Endometrial microvascular endothelial cells (primary cell): ENCODE measurements around the gene SLIT1. TPM values are rescaled to one million over a fixed set of nuclear protein-coding genes. Genes with fewer than 3 reads are reported as not detected.

ENCODE experiments used
- in situ Hi-C: cut with HindIII; loops from 2 replicates; pipeline ENCODE4 v1.10.0; 2017; ENCODE audit warnings: low sequenced_read_pairs, low pct_unique_long_range_greater_than_20kb; ENCODE audit errors: inconsistent ontology term
- total RNA-seq: library from RNA; depleted of rRNA; stranded (reverse); fragments of >200 nt; gene quantifications from one replicate; pipeline ENCODE4 v1.2.3, GENCODE V29; 2015; ENCODE audit errors: inconsistent ontology term

SLIT1 gene
- total RNA-seq, 1 donor from 2014 or later, result not detected

GRCh38 chr10:96975136-96975535 is 210.6 kb downstream of the SLIT1 start:
- in situ Hi-C loops, result no loop called here

GRCh38 chr10:96973809-96974747 is 211.7 kb downstream of the SLIT1 start:
- in situ Hi-C loops, result no loop called here

GRCh38 chr10:96972264-96972663 is 213.5 kb downstream of the SLIT1 start:
- in situ Hi-C loops, result no loop called here

GRCh38 chr10:96971324-96971723 is 214.4 kb downstream of the SLIT1 start:
- in situ Hi-C loops, result no loop called here

GRCh38 chr10:96968682-96969423 is 216.9 kb downstream of the SLIT1 start:
- in situ Hi-C loops, result no loop called here

GRCh38 chr10:96967847-96968246 is 217.9 kb downstream of the SLIT1 start:
- in situ Hi-C loops, result no loop called here

GRCh38 chr10:96964131-96964530 is 221.6 kb downstream of the SLIT1 start:
- in situ Hi-C loops, result no loop called here

- in situ Hi-C loops, result no loop called here
These were observed 224.9 kb downstream of the SLIT1 start for GRCh38 chr10:96960872-96961271.

- in situ Hi-C loops, result no loop called here
These were observed 226.0 kb downstream of the SLIT1 start for GRCh38 chr10:96959733-96960132.

GRCh38 chr10:96958071-96958470 is 227.7 kb downstream of the SLIT1 start:
- in situ Hi-C loops, result no loop called here

- in situ Hi-C loops, result no loop called here
These were observed 230.0 kb downstream of the SLIT1 start for GRCh38 chr10:96955794-96956193.

- in situ Hi-C loops, result no loop called here
These were observed 233.8 kb downstream of the SLIT1 start for GRCh38 chr10:96951954-96952353.

GRCh38 chr10:96949039-96949683 is 236.6 kb downstream of the SLIT1 start:
- in situ Hi-C loops, result no loop called here

Other genes starting within 250 kb of the SLIT1 start
- 13.8 TPM for gene ARHGAP19, start 106.7 kb upstream of the SLIT1 start, total RNA-seq
- 0.84 TPM for gene FRAT1, start 133.3 kb upstream of the SLIT1 start, total RNA-seq
- gene FRAT2, start 148.8 kb upstream of the SLIT1 start, total RNA-seq, result 8.3 TPM
- gene RRP12, start 215.4 kb upstream of the SLIT1 start, total RNA-seq, result 27.9 TPM
- 735 TPM for gene PGAM1, start 240.2 kb upstream of the SLIT1 start, total RNA-seq